HG02623 (cell line): ENCODE results near the gene UBE2S.
A peak's percentile ranks its signal among the peaks of the same experiment; 100 is the strongest.
"Not testable (repeated sequence)": the region's sequence is repeated elsewhere in the genome, so short reads cannot be mapped to it uniquely, and the experiment has no call there.

Source experiments
- ATAC-seq: cut with Tn5 transposase; IDR thresholded peaks from one replicate; pipeline ENCODE4 v1.9.1; 2021; ENCODE audit warnings: moderate library complexity; ENCODE audit not compliant: unreplicated experiment

The UBE2S gene

GRCh38 chr19:55407550-55407799, at the start of gene UBE2S:
Gene UBE2S, minus strand, starts transcription at chr19:55407788. Its CDS starts 199 bp downstream, at chr19:55407589.
- ATAC-seq = peak; percentile 58

- no peak for ATAC-seq
Measured at GRCh38 chr19:55456347-55456746, 48.8 kb upstream of the UBE2S start.

- no peak for ATAC-seq
Measured at GRCh38 chr19:55455576-55456235, 48.1 kb upstream of the UBE2S start.

- ATAC-seq = no peak
Measured at GRCh38 chr19:55454787-55455243, 47.2 kb upstream of the UBE2S start.

- ATAC-seq = no peak
Measured at GRCh38 chr19:55453511-55454260, 46.1 kb upstream of the UBE2S start.

GRCh38 chr19:55452749-55453346, 45.3 kb upstream of the UBE2S start:
- ATAC-seq = no peak

- ATAC-seq = no peak
Measured at GRCh38 chr19:55451965-55452748, 44.6 kb upstream of the UBE2S start.

- ATAC-seq = no peak
Measured at GRCh38 chr19:55451163-55451964, 43.8 kb upstream of the UBE2S start.

- no peak for ATAC-seq
Measured at GRCh38 chr19:55449469-55449868, 41.9 kb upstream of the UBE2S start.

GRCh38 chr19:55448175-55448490, 40.5 kb upstream of the UBE2S start:
- not testable (repeated sequence) for ATAC-seq

- ATAC-seq = no peak
Measured at GRCh38 chr19:55447421-55448174, 40.0 kb upstream of the UBE2S start.

- no peak for ATAC-seq
Measured at GRCh38 chr19:55446060-55446459, 38.5 kb upstream of the UBE2S start.

- no peak for ATAC-seq
Measured at GRCh38 chr19:55444646-55445045, 37.1 kb upstream of the UBE2S start.

GRCh38 chr19:55443824-55444480, 36.4 kb upstream of the UBE2S start:
- no peak for ATAC-seq

GRCh38 chr19:55443045-55443823, 35.6 kb upstream of the UBE2S start, which contains the start of gene SHISA7:
Gene SHISA7, minus strand, starts transcription at chr19:55443300. Its CDS starts 437 bp downstream, at chr19:55442863.
- no peak for ATAC-seq

- ATAC-seq = no peak
Measured at GRCh38 chr19:55442372-55442961, 34.9 kb upstream of the UBE2S start.

GRCh38 chr19:55441692-55442321, 34.2 kb upstream of the UBE2S start:
- ATAC-seq = no peak

- ATAC-seq = no peak
Measured at GRCh38 chr19:55441319-55441691, 33.7 kb upstream of the UBE2S start.
